NCI-H2081 (cell line): Measurements from ENCODE around the gene ZBED2.

Experiments used
- DNase-seq, 2 experiments: peaks; one replicate each; lab custom pipeline; 2025; lab: John Stamatoyannopoulos, UW

ZBED2 gene

GRCh38 chr3:111604119-111604518 is 9.0 kb upstream of the ZBED2 start:
- DNase-seq = no peak

- no peak for DNase-seq
Observed at GRCh38 chr3:111603679-111604078, 8.5 kb upstream of the ZBED2 start.

- no peak for DNase-seq
Observed at GRCh38 chr3:111601810-111602209, 6.7 kb upstream of the ZBED2 start.

- no peak for DNase-seq
Observed at GRCh38 chr3:111598552-111598951, 3.4 kb upstream of the ZBED2 start.

- no peak for DNase-seq
Observed at GRCh38 chr3:111598139-111598538, 3.0 kb upstream of the ZBED2 start.

GRCh38 chr3:111596328-111596727 is 1.2 kb upstream of the ZBED2 start:
- no peak for DNase-seq

- DNase-seq = no peak
Observed at GRCh38 chr3:111594781-111595180, 365 bp downstream of the ZBED2 start.

GRCh38 chr3:111594205-111594604 is 941 bp downstream of the ZBED2 start:
- no peak for DNase-seq

GRCh38 chr3:111593666-111594065 is 1.5 kb downstream of the ZBED2 start:
- no peak for DNase-seq

GRCh38 chr3:111592936-111593335 is 2.2 kb downstream of the ZBED2 start:
- no peak for DNase-seq

- no peak for DNase-seq
Observed at GRCh38 chr3:111592143-111592542, 3.0 kb downstream of the ZBED2 start.

GRCh38 chr3:111591555-111591954 is 3.6 kb downstream of the ZBED2 start:
- DNase-seq = no peak

GRCh38 chr3:111590143-111590491 is 5.0 kb downstream of the ZBED2 start:
- DNase-seq = no peak

- DNase-seq = no peak
Observed at GRCh38 chr3:111589303-111590142, 5.6 kb downstream of the ZBED2 start.

GRCh38 chr3:111588527-111588926 is 6.6 kb downstream of the ZBED2 start:
- DNase-seq = no peak

GRCh38 chr3:111585217-111585616 is 9.9 kb downstream of the ZBED2 start:
- DNase-seq = no peak

- DNase-seq = no peak
Observed at GRCh38 chr3:111584744-111585143, 10.4 kb downstream of the ZBED2 start.

GRCh38 chr3:111582120-111582474 is 13.0 kb downstream of the ZBED2 start:
- no peak for DNase-seq

GRCh38 chr3:111581403-111582119 is 13.6 kb downstream of the ZBED2 start:
- no peak for DNase-seq

- no peak for DNase-seq
Observed at GRCh38 chr3:111579495-111579894, 15.7 kb downstream of the ZBED2 start.

- no peak for DNase-seq
Observed at GRCh38 chr3:111578867-111579266, 16.3 kb downstream of the ZBED2 start.

- DNase-seq = no peak
Observed at GRCh38 chr3:111577798-111578685, 17.1 kb downstream of the ZBED2 start.

GRCh38 chr3:111577113-111577512 is 18.0 kb downstream of the ZBED2 start:
- no peak for DNase-seq
